Esophagus squamous epithelium (tissue), 4 donors: ENCODE measurements around the gene SPARC.

Experiments
- POLR2A ChIP-seq, 4 donors: fragments of 450-650 bp; IDR thresholded peaks; one replicate each; pipeline ENCODE4 v1.6.1; 2017; ENCODE audit warnings: antibody characterized with exemption in 4 of 4, mild to moderate bottlenecking in 4 of 4, moderate library complexity in 3 of 4
- TF ChIP-seq, protein P1 (sequence below), 6 experiments: fragments of 450-650 bp in 4 of 6; fragments of 200-600 bp in 2 of 6; sonication (generic) in 2 of 6; IDR thresholded peaks; one replicate each; pipeline ENCODE4 v1.5.1; 2016 to 2019; ENCODE audit warnings: antibody characterized with exemption in 6 of 6, mild to moderate bottlenecking in 4 of 6, moderate library complexity in 4 of 6

DNA sequence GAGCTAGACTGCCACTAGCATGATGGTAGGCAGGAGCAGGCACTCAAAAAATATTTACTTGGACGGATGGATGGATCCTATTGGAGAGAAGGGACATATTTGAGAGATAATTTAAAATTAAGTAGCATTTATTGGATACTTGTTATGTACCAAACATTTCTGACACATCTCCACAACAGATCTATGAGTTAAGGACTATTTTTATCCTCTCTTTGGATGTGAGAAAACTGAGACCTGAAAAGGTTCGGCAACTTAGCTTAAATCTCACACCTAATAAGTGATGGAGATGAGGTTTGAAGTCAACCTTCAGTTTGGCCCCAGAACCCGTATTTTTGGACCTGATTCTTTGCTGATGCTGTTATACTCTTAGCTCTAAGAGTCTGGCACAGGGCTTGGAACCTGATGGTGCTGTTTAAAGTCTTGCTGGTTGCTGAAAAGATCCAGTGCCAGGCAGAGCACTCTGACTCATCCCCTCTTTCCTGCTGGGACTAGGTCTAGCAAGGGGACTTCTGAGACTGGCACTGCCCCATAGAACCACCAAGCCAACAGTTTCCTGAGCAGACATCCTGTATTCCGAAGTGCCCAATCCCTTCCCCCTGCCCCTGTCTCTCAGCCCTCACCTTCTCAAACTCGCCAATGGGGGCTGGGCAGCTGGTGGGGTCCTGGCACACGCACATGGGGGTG lies 15.6 kb downstream of the SPARC start:
- TF ChIP-seq, protein P1, sequence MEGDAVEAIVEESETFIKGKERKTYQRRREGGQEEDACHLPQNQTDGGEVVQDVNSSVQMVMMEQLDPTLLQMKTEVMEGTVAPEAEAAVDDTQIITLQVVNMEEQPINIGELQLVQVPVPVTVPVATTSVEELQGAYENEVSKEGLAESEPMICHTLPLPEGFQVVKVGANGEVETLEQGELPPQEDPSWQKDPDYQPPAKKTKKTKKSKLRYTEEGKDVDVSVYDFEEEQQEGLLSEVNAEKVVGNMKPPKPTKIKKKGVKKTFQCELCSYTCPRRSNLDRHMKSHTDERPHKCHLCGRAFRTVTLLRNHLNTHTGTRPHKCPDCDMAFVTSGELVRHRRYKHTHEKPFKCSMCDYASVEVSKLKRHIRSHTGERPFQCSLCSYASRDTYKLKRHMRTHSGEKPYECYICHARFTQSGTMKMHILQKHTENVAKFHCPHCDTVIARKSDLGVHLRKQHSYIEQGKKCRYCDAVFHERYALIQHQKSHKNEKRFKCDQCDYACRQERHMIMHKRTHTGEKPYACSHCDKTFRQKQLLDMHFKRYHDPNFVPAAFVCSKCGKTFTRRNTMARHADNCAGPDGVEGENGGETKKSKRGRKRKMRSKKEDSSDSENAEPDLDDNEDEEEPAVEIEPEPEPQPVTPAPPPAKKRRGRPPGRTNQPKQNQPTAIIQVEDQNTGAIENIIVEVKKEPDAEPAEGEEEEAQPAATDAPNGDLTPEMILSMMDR (IDR thresholded peaks at IDR 0.05) = no peak
- TF ChIP-seq POLR2A (IDR thresholded peaks at IDR 0.05) = no peak
